MG63 (cell line): ENCODE results near the gene CDIP1. TPM values are rescaled to one million over a fixed set of nuclear protein-coding genes. Genes with fewer than 3 reads are reported as not detected.

Experiments used
- DNase-seq: peaks from one replicate; pipeline ENCODE4 v3.0.0-alpha.2; 2020
- H3K27me3 ChIP-seq: fragments of 250-450 bp; sonication (Bioruptor Pico); 2 replicates; pipeline ENCODE4 v1.5.1; 2020; ENCODE audit warnings: mild to moderate bottlenecking, moderate library complexity
- H3K36me3 ChIP-seq: fragments of 250-450 bp; sonication (Bioruptor Pico); 2 replicates; pipeline ENCODE4 v1.5.1; 2020; ENCODE audit warnings: mild to moderate bottlenecking, moderate library complexity
- H3K4me3 ChIP-seq: fragments of 250-450 bp; sonication (Bioruptor Pico); 2 replicates; pipeline ENCODE4 v1.5.1; 2020; ENCODE audit warnings: mild to moderate bottlenecking, moderate library complexity
- H3K9me3 ChIP-seq: fragments of 250-450 bp; sonication (Bioruptor Pico); 2 replicates; pipeline ENCODE4 v1.5.1; 2020; ENCODE audit warnings: mild to moderate bottlenecking, moderate library complexity
- total RNA-seq: library from RNA; depleted of rRNA; stranded (reverse); fragments of >200 nt; shearing (Covaris generic); gene quantifications from 2 replicates; pipeline ENCODE4 v1.2.3, GENCODE V29; 2014; ENCODE audit warnings: low replicate concordance

Gene CDIP1
- total RNA-seq, 1 experiment from 2014 or later, result 4.0 TPM

DNA sequence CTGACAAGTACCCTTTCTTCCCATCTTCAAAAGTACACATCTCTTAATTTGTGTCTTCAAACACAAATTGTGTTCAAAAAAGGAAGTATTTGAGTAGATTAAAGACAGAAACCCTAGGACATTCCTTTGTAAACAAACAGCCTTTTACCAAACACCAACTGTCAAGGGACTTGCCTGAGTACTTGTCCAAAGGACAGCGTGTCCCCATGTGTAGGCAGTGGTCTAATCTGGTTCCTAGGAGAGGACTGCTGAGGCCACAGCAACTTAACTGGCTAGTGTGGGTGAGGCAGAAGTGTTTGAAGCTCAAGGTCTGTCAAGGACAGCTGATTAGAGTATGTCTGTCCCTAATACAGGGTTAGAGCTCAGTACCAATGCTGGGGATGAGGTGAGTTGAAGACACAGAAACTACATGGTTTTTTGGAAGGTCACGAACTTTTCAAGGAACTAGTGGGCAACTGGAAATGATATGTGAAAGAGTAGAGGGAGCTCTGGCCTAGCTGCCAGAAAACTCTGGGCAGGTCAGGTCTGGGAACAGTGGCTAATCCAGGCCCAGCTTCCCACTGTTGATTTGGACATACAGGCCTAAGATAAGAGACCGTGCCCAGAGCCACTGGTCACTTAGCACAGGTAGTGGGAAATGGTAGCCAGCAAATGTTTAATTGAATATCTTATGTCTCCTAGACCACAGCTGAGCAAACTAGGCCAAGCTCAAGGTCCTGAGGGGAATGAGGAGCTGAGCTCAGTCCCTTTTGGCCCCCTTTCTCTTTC, 52.3 kb downstream of the CDIP1 start:
- no peak for DNase-seq
- no peaks in the 10 kb centered on the region for H3K27me3 ChIP-seq

GRCh38 chr16:4481963-4482362, 56.6 kb downstream of the CDIP1 start:
- DNase-seq, result no peak
- Histone ChIP-seq H3K27me3 (no peaks in the 10 kb centered on the region), H3K4me3 (no peak overlapping the region), H3K9me3 (no peaks in the 10 kb centered on the region), H3K36me3 (peaks cover 37% of the 10 kb centered on the region)

More for the DNA sequence above, 52.3 kb downstream of the CDIP1 start:
- H3K4me3 ChIP-seq, result no peak overlapping the region
- no peaks in the 10 kb centered on the region for H3K9me3 ChIP-seq
- H3K36me3 ChIP-seq, result peaks cover 36% of the 10 kb centered on the region

DNA sequence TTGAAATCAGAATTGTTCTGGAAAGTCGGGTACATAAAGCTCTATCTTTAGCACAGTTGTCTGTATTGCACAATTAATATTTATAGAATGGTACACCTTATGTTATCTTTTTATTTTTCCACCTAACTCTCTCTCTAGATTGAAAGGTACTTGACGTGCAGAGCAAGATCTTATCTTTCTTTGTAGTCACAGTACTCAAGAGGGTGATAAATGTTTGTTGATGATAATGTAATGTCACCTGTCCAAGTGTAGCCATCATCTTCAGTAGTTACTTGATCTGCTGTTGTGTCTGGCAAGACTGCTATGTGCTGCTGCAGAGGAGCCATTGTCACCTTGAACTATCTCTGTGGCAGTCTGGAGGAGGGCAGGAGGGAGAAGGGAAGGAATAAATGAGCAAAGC, 57.0 kb downstream of the CDIP1 start:
- no peak for DNase-seq

DNA sequence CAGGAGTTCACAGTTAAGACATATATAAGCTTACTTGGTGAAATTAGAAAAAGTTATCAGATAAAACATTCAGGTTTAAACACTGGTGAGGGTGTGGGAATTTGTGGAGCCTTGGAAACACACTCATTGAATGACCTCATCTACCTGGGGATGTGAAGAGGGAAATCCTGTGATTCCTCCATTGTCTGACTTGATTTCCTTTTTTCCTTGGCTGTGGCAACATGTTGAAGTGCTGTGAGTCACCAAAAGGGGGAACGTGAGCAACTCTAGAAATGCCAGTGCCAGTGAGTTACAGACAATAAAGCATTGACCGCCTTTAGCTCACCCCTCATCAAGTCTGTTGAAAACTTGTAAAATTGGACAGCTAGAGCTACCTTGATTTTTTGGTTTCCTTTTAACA, 60.6 kb downstream of the CDIP1 start:
- peaks cover 11% of the 10 kb centered on the region for H3K36me3 ChIP-seq
- H3K27me3 ChIP-seq, result no peaks in the 10 kb centered on the region
- peak; percentile 43 for DNase-seq
- H3K4me3 ChIP-seq, result no peak overlapping the region; the same call in 1 of the 2 replicates
- no peaks in the 10 kb centered on the region for H3K9me3 ChIP-seq

More for the DNA sequence above, 57.0 kb downstream of the CDIP1 start:
- no peaks in the 10 kb centered on the region for H3K9me3 ChIP-seq
- no peak overlapping the region for H3K4me3 ChIP-seq
- no peaks in the 10 kb centered on the region for H3K27me3 ChIP-seq
- peaks cover 37% of the 10 kb centered on the region for H3K36me3 ChIP-seq

- no peaks in the 10 kb centered on the region for H3K27me3 ChIP-seq
- DNase-seq, result peak; percentile 89
Observed at GRCh38 chr16:4475880-4476788, 62.4 kb downstream of the CDIP1 start, which contains the start of gene HMOX2. TSS of gene HMOX2 (plus strand) at chr16:4476398. CDS start at chr16:4505525, 29,127 bp downstream.

GRCh38 chr16:4474192-4474961, 64.2 kb downstream of the CDIP1 start, which contains the start of gene NMRAL1:
TSS of gene NMRAL1 (minus strand) at chr16:4474625. CDS start at chr16:4474132, 493 bp downstream.
- peaks cover 11% of the 10 kb centered on the region; the same call in 1 of the 2 replicates for H3K36me3 ChIP-seq
- H3K9me3 ChIP-seq, result no peaks in the 10 kb centered on the region
- no peaks in the 10 kb centered on the region for H3K27me3 ChIP-seq
- peak within 1 kb of the TSS; percentile 56 for H3K4me3 ChIP-seq
- peak; percentile 89 for DNase-seq

More at GRCh38 chr16:4475880-4476788, 62.4 kb downstream of the CDIP1 start, which contains the start of gene HMOX2:
- H3K9me3 ChIP-seq, result no peaks in the 10 kb centered on the region
- peak within 1 kb of the TSS; percentile 95 for H3K4me3 ChIP-seq
- peaks cover 11% of the 10 kb centered on the region; the same call in 1 of the 2 replicates for H3K36me3 ChIP-seq

- DNase-seq, result no peak
- Histone ChIP-seq H3K36me3 (peaks cover 2% of the 10 kb centered on the region; the same call in 1 of the 2 replicates), H3K9me3 (no peaks in the 10 kb centered on the region), H3K27me3 (no peaks in the 10 kb centered on the region), H3K4me3 (no peak overlapping the region)
Observed at GRCh38 chr16:4472880-4473279, 65.7 kb downstream of the CDIP1 start.

- Histone ChIP-seq H3K9me3 (no peaks in the 10 kb centered on the region), H3K36me3 (peaks cover 8% of the 10 kb centered on the region), H3K27me3 (no peaks in the 10 kb centered on the region), H3K4me3 (no peak overlapping the region)
- DNase-seq, result no peak
Observed at GRCh38 chr16:4471869-4472268, 66.7 kb downstream of the CDIP1 start.

- H3K27me3 ChIP-seq, result no peaks in the 10 kb centered on the region
Observed at GRCh38 chr16:4468972-4469371, 69.6 kb downstream of the CDIP1 start.

GRCh38 chr16:4467916-4468315, 70.7 kb downstream of the CDIP1 start:
- Histone ChIP-seq H3K4me3 (no peak overlapping the region), H3K9me3 (no peaks in the 10 kb centered on the region), H3K36me3 (peaks cover 29% of the 10 kb centered on the region), H3K27me3 (no peaks in the 10 kb centered on the region)
- DNase-seq, result no peak

More at GRCh38 chr16:4468972-4469371, 69.6 kb downstream of the CDIP1 start:
- H3K36me3 ChIP-seq, result peaks cover 20% of the 10 kb centered on the region
- no peaks in the 10 kb centered on the region for H3K9me3 ChIP-seq
- no peak for DNase-seq
- no peak overlapping the region for H3K4me3 ChIP-seq

DNA sequence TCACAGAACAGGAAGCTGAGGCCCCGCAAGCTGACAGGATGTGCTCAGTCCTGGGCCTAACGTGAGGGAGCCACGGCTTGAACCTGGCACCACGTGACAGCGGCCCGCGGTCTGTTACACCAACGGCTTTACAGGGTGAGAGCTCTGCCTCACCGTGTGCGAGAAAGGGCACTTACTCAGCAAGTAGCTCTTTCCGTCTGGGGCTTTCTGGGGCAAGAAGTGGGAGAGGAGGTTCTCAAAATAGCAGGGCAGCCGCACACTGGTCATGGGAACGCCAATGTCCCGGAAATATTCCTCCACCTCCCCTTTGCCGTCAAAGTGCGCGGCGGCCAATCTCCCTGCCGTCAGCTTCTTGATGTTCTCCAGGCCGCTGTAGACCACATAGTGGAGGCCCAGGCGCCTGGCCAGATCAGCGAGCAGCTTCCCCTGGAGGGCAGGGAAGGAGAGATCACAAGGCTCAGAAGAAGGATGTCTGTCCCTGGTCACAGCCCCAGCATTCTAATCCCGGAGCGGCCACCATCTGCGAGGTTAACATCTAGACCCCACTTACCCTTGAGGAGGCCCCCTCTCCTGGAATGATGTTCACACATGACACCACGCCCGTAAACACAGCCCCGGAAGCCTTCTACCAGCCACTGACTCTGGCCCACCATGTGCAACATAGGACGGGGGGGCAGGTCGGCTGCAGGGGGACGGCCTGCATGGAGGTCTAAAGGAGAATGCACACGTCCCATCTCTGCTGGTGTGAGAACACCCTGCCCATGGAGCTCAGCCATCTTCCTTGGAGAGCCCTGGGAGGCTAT, 72.4 kb downstream of the CDIP1 start:
- DNase-seq, result no peak

GRCh38 chr16:4463522-4464163, 74.9 kb downstream of the CDIP1 start:
- Histone ChIP-seq H3K36me3 (peaks cover 53% of the 10 kb centered on the region), H3K9me3 (no peaks in the 10 kb centered on the region), H3K4me3 (no peak overlapping the region), H3K27me3 (no peaks in the 10 kb centered on the region)
- peak; percentile 13 for DNase-seq

More for the DNA sequence above, 72.4 kb downstream of the CDIP1 start:
- no peak overlapping the region for H3K4me3 ChIP-seq
- no peaks in the 10 kb centered on the region for H3K9me3 ChIP-seq
- H3K36me3 ChIP-seq, result peaks cover 34% of the 10 kb centered on the region
- H3K27me3 ChIP-seq, result no peaks in the 10 kb centered on the region

DNA sequence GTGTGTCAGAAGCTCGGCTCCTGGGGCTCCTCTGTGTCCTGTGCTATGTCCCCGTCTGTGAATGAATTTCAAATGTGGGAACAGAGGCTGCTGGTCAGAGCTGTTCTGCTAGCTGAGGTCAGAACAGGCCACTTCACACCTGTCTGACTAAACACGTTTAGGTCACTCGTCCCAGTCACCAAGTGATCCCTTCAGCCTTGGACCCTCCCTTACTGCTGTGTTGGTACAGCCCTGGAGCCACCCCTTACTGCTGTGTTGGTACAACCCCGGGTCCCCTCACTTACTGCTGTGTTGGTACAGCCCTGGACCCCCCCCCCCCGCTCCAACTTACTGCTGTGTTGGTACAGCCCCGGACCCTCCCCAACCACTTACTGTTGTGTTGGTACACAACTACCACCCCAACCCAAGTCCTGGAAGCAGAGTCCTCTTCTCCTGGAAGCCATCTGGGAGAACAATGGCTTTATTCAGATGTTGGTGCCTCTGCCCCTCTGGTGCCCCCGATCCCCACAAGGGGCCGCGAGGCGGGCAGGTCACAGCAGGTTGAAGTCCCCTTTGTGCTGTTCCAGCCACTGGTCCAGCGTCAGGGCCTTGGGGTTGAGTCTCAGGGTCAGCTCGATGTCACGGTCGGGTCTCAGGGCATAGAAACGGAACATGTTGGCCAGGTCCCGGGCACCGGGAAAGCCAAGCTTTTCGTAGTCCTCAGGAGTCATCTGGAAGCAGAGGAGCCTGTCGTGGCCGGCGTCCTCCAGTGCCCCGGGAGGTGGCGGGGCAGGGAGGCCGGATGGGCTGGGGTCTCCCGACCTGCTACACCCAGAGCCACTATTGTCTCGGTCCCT, 77.1 kb downstream of the CDIP1 start:
- DNase-seq, result no peak
- Histone ChIP-seq H3K9me3 (no peaks in the 10 kb centered on the region), H3K4me3 (no peak overlapping the region), H3K36me3 (peaks cover 65% of the 10 kb centered on the region), H3K27me3 (no peaks in the 10 kb centered on the region)

- no peak for DNase-seq
- Histone ChIP-seq H3K4me3 (no peak overlapping the region), H3K36me3 (peaks cover 69% of the 10 kb centered on the region), H3K9me3 (no peaks in the 10 kb centered on the region), H3K27me3 (no peaks in the 10 kb centered on the region)
Observed at GRCh38 chr16:4460936-4461249, 77.7 kb downstream of the CDIP1 start.
